ENCODE measurements around the gene UFSP2. TPM values are rescaled to one million over a fixed set of nuclear protein-coding genes. Genes with fewer than 3 reads are reported as not detected.

UFSP2 gene, protein sequence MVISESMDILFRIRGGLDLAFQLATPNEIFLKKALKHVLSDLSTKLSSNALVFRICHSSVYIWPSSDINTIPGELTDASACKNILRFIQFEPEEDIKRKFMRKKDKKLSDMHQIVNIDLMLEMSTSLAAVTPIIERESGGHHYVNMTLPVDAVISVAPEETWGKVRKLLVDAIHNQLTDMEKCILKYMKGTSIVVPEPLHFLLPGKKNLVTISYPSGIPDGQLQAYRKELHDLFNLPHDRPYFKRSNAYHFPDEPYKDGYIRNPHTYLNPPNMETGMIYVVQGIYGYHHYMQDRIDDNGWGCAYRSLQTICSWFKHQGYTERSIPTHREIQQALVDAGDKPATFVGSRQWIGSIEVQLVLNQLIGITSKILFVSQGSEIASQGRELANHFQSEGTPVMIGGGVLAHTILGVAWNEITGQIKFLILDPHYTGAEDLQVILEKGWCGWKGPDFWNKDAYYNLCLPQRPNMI
- polyA plus RNA-seq (ENCODE audit: insufficient read length) = 41.9 TPM

- DNase-seq (ENCODE audit: low read depth) = peak; percentile 88
Observed at GRCh38 chr4:185425647-185426352, at the start of gene UFSP2. UFSP2 (minus strand) TSS chr4:185425964; CDS start chr4:185425868, 96 bp downstream.

- no peak for DNase-seq (ENCODE audit: low read depth)
Observed at GRCh38 chr4:185473247-185473646, 47.5 kb upstream of the UFSP2 start.

DNA sequence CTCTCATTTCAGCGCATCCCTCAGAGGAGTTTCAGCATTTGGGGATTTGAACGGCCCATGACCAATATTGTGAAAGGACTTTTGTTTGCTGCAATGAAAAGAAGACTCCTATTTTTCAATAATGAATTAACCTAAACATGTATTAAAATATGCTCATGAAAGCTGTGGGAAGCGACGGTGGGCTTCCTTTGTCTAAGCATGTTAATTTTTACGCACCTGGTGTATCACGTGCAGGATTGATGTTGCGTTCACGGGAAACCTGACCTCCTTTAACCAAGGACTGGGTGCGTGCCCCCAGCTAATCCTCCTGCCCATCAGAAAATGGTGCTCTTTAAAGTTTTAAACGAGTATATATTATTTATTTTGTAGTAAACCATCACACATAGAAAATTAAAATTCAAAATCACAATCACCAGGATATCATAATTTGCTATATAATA is 46.4 kb upstream of the UFSP2 start:
- no peak for DNase-seq (ENCODE audit: low read depth)

DNA sequence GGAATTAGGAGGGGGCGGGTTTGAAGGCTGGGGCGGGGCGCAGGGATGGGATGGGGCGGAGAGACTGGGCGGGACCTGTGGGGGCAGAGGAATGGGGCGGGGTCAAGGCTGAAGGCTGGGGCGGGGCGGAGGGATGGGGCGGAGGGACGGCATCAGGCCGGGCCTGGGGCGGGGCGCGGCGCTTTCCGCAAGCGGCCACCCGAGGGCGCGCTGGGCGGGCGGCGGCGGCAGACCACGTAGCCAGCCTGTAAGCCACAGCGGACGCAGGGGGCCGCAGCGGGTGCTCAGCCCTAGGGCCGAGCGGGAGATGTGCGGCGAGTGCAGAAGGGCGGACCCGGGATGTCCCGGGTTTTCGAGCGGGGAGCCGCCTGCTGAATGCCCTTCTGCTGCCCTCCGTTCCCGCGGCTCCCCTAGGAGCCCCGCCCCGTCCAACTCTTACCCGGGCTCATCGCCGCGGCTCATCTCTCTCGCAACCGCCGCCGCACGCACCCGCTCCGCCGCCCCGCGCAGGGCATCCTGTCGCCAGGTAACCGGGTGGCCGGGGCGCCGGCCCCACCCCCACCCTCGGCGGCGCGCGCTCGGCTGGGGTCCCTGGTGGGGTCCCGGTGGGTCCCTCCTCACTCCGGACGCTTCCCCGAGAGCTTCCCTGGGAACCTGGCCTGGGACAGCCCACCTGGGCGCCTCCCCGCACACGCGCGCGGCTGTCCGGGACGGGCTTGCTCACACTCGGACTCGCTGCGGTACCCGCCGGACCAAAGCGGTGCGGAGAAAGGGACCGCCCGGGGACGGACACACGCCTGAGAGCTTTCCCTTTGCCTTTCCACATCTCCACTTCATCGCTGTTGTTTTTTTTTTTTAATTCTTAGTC is 45.7 kb upstream of the UFSP2 start, which contains the start of gene CCDC110:
TSS of gene CCDC110 (minus strand) at position 499 of the 868 bp plus-strand sequence. CDS start at position 449, 50 bp downstream.
- DNase-seq (ENCODE audit: low read depth) = peak; percentile 52

DNA sequence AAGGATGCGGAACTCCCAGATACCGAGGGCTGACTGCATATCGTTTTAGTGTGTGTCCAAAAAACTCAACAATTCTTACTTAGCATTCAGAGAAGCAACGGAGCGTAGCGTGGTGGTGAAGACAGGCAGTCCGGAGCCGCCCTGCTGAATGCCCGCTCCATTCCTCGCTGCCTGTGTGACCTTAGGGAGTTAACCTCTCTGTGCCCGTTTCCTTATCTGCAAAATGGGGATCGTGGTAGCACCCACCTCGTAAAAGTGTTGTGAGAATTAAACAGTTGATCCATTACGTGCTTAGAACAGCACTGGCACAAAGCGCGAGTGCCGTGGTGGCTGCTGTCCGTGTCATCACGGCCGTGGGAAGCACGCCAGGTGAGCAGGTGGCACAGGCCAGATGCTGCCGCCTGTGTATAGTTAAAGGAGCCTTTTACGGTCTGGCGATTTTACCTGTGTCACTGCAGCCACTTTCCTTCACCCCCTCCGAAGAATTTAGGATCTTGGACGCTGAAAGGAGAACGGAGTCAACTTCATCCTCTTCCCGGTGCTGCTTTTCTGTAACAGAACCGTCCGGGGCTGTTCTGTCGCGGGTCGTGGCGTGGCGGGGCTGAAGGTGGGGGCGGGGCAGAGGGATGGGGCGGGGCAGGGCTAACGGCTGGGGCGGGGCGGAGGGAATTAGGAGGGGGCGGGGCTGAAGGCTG is 44.9 kb upstream of the UFSP2 start:
- no peak for DNase-seq (ENCODE audit: low read depth)

- DNase-seq (ENCODE audit: low read depth) = no peak
Observed at GRCh38 chr4:185469580-185470154, 43.9 kb upstream of the UFSP2 start.

DNA sequence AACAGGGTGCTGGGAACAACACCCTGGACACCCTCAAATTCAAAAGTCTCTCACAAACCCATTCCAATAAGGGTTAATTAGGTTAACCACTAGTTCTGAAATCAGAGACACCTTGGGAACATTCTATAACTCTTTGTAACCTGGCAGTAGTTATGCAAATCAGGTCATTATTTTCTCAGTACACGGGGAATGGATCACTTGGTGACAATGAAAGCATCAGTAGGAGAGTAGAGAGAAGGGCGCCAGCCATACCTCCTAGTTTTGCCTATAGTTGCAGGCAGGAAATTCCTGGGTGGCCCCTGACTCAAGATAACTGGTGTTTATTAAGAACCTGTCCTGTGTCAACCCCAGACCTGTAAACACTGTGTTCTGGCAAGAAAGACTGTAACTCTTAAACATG is 43.2 kb upstream of the UFSP2 start:
- DNase-seq (ENCODE audit: low read depth) = no peak

DNA sequence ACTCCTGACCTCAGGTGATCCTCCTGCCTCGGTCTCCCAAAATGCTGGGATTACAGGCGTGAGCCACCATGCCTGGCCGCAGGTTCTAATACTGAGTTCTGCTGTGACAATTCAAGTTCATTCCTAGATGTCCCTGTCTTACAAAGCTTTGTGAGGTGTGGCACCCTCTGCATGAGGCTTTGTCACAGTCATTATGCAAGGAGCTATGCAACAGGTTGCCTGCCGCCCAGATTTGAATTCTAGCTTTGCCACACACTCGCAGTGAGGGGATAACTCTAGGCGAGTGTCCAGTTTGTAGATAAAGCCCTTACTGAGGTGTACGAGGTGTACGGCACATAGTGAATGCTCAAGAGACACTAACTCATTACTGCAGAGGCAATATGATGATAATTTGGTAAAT is 42.2 kb upstream of the UFSP2 start:
- no peak for DNase-seq (ENCODE audit: low read depth)

DNA sequence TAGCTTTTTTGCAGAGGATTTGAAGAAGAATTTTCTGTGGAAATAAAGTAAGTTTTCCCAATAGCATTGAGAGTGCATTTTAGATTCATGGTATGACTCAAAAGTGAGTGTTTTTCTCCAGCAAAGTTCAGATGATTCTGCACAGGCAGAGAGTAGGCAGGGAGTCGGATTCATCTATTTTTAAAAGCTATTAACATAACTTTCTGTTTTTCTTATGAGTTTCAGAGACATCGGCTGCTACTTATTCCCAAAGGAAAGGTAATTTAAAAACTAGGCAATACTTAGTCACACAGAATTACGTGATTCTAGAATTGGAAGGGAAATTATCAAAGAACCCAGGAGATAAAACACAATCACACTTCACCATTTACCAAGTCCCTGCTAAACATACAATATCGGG is 41.3 kb upstream of the UFSP2 start:
- DNase-seq (ENCODE audit: low read depth) = no peak

GRCh38 chr4:185465707-185466106 is 39.9 kb upstream of the UFSP2 start:
- no peak for DNase-seq (ENCODE audit: low read depth)

GRCh38 chr4:185464887-185465286 is 39.1 kb upstream of the UFSP2 start:
- DNase-seq (ENCODE audit: low read depth) = no peak

- no peak for DNase-seq (ENCODE audit: low read depth)
Observed at GRCh38 chr4:185464183-185464582, 38.4 kb upstream of the UFSP2 start.

- no peak for DNase-seq (ENCODE audit: low read depth)
Observed at GRCh38 chr4:185463541-185463940, 37.8 kb upstream of the UFSP2 start.

- DNase-seq (ENCODE audit: low read depth) = no peak
Observed at GRCh38 chr4:185461565-185461964, 35.8 kb upstream of the UFSP2 start.

- DNase-seq (ENCODE audit: low read depth) = no peak
Observed at GRCh38 chr4:185457136-185457535, 31.4 kb upstream of the UFSP2 start.

DNA sequence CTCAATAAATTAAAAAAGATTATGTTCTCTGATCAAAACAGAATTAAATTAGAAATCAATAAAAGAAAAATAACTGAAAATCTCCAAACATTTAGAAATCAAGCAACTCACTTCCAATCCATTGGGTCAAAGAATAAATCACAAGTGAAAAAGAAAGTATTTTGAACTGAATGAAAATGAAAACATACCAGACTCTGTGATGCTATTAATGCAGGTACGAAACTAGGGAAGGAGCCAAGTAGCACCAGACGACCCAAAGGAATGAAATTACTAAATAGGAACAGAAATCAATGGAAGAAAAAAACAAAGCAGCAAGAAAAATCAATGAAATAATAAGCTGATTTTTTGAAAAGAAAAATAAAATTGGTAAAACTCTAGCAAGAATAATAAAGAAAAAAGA is 30.4 kb upstream of the UFSP2 start:
- DNase-seq (ENCODE audit: low read depth) = no peak

DNA sequence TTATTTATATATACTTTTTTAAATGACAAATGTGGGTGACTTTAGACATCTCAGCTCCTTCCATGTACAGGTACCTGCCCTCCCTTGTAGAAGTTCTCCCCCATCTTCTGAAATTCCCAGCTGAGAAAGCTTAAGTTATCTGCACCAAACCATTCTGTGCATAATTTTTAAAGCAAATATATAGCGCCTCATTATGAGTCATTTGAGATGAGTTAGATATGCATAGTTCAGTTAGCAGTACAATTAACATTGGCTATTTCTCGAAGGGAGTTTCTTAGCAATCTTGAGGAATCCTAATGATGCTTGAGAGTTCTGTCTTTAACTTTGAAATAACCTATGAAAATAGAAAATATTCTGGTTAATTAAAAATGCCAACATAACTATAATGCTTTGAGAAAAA is 19.4 kb upstream of the UFSP2 start:
- DNase-seq (ENCODE audit: low read depth) = no peak

DNA sequence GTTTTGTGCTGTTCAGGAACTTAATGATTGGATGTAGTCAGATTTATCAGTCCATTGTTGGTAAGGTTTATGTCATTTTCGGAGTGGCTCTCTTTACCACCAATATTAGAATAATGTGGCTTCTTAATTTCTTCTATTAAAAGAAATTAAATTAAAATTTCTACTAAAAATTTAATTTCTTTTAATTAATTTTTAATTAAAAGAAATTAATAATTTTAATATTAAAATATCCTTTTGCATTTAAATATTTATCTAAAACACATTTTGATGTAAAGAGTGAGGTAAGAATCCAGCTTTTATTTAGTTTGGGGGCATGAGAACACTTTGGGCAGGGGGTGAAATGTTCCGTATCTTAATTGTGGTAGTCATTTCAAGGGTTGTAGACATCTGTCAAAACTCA is 15.7 kb upstream of the UFSP2 start:
- DNase-seq (ENCODE audit: low read depth) = no peak

GRCh38 chr4:185437809-185438208 is 12.0 kb upstream of the UFSP2 start:
- DNase-seq (ENCODE audit: low read depth) = no peak

DNA sequence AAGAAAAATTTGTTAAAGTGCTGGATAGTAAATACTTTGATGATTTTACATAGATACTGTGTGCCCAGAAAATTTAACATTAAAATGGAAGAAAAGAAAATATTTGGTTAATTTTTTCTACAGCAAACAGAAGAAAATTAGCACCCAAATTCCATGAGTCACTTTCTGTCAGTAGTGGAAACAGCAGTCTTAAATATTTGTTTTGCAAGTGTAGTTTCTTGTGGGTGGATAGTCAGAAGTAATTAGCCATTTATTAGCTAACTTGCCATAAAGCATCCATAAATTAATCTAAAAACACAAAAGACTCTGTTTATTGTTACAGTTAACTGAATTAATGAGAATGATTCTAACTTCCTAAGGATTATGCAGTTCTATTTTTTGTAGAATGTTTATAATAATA is 9.7 kb upstream of the UFSP2 start:
- no peak for DNase-seq (ENCODE audit: low read depth)

DNA sequence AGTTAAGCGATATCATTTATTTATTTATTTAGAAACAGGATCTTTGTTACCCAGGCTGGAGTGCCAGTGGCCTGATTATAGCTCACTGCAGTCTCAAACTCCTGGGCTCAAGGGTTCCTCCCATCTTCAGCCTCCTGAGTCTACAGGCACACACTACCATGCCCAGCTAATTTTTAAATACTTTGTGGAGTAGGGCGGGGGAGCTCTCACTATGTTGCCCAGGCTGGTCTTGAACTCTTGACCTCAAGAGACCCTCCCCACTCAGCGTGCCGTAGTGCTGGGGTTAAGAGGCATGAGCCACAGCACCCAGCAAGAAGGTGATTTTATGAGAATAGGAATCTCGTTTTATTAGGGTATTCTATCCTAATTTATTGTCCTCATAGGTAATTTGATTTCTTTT is 3.9 kb upstream of the UFSP2 start:
- DNase-seq (ENCODE audit: low read depth) = no peak

All from forelimb muscle (tissue), 1 donor.